ENCODE data around the gene PPP1R12C.

PPP1R12C gene

DNA sequence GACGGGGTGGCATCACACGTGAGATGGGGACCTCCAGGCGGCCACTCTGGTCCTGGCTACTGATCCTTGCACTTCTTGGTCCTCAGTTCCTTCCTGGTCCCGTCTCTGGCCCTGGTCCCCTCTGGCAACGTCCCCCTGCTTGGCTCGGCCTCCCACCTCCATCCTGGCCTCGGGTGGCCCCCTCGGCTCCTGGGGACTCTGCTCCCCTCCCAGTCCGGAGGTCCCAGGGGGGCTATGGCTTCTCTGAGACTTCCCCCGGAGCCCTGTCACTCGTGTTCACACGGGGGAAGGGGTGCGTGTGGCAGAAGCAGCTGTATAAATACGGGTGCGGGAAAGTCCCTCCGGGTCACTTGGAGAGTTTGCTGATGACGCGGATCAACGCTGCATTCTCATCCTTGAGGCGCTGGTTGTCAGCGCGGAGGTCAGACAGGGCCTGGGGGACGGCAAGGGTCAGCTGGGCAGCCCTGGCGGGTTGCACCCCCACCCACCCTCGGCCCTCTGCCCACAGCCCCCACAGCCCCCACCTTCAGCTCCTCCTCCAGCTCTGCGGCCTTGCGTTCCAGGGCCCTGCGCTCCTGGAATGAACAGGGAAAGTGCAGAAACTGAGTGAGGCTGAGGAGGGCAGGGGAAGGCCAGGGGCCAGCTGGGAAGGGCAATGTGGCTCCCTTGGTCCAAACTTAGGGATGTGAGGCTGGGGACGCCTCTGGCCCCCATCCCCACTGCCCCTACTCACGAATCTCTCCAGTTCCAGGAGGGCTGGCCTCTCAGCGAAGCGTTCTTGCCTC, 26.1 kb downstream of the PPP1R12C start:
- Mint-ChIP-seq H3K4me3 (no peak overlapping the region), H3K27me3 (peaks cover 32% of the 10 kb centered on the region), H3K9me3 (no peaks in the 10 kb centered on the region), H3K36me3 (peaks cover 55% of the 10 kb centered on the region), H3K27ac (no peak overlapping the region), H3K4me1 (peaks cover 30% of the 10 kb centered on the region)
- ATAC-seq = no peak

GRCh38 chr19:55090564-55090963, 26.9 kb downstream of the PPP1R12C start:
- Mint-ChIP-seq H3K27me3 (peaks cover 38% of the 10 kb centered on the region), H3K4me3 (no peak overlapping the region), H3K36me3 (peaks cover 48% of the 10 kb centered on the region), H3K9me3 (no peaks in the 10 kb centered on the region), H3K27ac (no peak overlapping the region), H3K4me1 (peaks cover 30% of the 10 kb centered on the region)
- no peak for ATAC-seq

DNA sequence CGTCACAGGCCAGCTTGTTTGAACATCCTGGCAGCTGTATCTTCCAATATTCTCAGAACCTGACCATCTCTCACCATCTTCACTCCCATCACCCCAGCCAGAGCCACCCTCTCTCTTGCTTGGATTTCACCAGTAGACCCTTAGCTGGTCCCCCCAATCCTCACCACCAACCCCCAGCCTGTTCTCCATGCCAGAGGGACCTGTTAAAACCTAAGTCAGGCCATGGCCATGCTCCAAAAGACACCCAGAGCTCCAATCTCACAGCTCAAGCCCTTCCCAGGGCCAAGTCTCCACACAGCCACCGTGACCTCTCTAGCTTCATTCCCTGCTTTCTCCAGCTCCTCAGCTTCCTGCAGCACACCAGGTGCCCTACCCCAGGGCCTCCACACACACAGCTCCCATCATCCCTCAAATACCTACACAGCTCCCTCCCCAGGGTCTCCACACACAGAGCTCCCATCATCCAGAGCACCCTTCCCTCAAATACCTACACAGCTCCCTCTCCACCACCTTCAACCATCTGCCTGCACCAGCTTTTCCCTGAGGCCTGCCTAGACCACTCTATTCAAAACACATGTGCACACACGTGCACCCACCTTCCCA, 28.0 kb downstream of the PPP1R12C start:
- no peak overlapping the region for H3K27ac Mint-ChIP-seq
- H3K4me3 Mint-ChIP-seq = no peak overlapping the region
- H3K9me3 Mint-ChIP-seq = no peaks in the 10 kb centered on the region
- peaks cover 44% of the 10 kb centered on the region for H3K27me3 Mint-ChIP-seq
- no peak for ATAC-seq
- peaks cover 39% of the 10 kb centered on the region for H3K36me3 Mint-ChIP-seq
- peaks cover 30% of the 10 kb centered on the region for H3K4me1 Mint-ChIP-seq

- peaks cover 30% of the 10 kb centered on the region for H3K4me1 Mint-ChIP-seq
- peaks cover 37% of the 10 kb centered on the region for H3K36me3 Mint-ChIP-seq
- peaks cover 51% of the 10 kb centered on the region for H3K27me3 Mint-ChIP-seq
- H3K4me3 Mint-ChIP-seq = peak overlapping the region; percentile 56
- H3K9me3 Mint-ChIP-seq = no peaks in the 10 kb centered on the region
- peak overlapping the region; percentile 56 for H3K27ac Mint-ChIP-seq
- ATAC-seq = no peak
These were observed 28.7 kb downstream of the PPP1R12C start for GRCh38 chr19:55088543-55089341.

DNA sequence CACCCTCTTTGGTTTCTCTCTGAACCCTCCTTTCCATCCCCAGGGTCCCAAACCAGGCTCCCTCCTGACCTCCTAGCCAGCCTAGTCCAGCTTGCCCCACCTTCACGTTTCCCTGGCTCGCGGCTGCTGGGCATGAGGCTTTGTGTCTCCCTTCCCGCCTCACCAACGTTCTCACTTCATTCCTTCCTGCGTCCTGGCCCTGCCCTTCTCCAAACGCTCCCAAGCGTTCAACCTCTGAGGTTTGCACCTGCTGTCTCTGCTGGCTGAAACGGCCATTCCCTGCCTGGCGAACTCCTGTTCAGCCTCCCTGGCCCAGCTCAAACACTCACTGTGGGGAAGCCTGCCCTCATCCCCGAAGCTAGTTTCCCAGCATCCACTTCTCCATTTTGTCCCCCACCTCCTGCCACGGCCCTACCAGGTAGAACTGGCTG, 29.4 kb downstream of the PPP1R12C start:
- peak overlapping the region; percentile 56 for H3K4me3 Mint-ChIP-seq

DNA sequence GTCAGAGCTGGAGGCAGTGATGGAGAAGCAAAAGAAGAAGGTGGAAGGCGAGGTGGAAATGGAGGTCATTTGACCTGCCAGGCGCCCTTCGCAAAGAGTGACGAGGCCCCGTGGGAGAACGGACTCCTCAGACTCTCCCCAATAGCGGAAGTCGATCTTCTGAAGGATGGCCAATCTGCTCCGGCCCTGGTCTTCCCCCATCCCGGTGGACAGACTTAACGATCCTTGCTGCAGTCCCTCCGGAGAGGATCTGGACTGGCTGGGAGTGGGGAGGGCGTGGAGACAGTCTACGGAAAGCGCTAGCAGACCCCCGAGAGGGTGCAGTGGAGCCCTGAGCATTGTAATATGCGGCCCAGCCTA, 29.9 kb downstream of the PPP1R12C start:
- peaks cover 37% of the 10 kb centered on the region for H3K36me3 Mint-ChIP-seq
- H3K4me1 Mint-ChIP-seq = peaks cover 36% of the 10 kb centered on the region
- H3K27ac Mint-ChIP-seq = no peak overlapping the region
- H3K27me3 Mint-ChIP-seq = peaks cover 63% of the 10 kb centered on the region
- peaks cover 2% of the 10 kb centered on the region for H3K9me3 Mint-ChIP-seq
- peak overlapping the region; percentile 73 for H3K4me3 Mint-ChIP-seq
- no peak for ATAC-seq

More for the DNA sequence above, 29.4 kb downstream of the PPP1R12C start:
- H3K4me1 Mint-ChIP-seq = peaks cover 31% of the 10 kb centered on the region
- H3K27ac Mint-ChIP-seq = peak overlapping the region; percentile 56
- peaks cover 37% of the 10 kb centered on the region for H3K36me3 Mint-ChIP-seq
- ATAC-seq = no peak
- no peaks in the 10 kb centered on the region for H3K9me3 Mint-ChIP-seq
- H3K27me3 Mint-ChIP-seq = peaks cover 58% of the 10 kb centered on the region

GRCh38 chr19:55086730-55087541, 30.5 kb downstream of the PPP1R12C start:
- Mint-ChIP-seq H3K27me3 (peaks cover 69% of the 10 kb centered on the region), H3K36me3 (peaks cover 37% of the 10 kb centered on the region), H3K4me1 (peaks cover 41% of the 10 kb centered on the region), H3K4me3 (peak overlapping the region; percentile 73), H3K9me3 (peaks cover 4% of the 10 kb centered on the region), H3K27ac (no peak overlapping the region)
- ATAC-seq = peak; percentile 62

DNA sequence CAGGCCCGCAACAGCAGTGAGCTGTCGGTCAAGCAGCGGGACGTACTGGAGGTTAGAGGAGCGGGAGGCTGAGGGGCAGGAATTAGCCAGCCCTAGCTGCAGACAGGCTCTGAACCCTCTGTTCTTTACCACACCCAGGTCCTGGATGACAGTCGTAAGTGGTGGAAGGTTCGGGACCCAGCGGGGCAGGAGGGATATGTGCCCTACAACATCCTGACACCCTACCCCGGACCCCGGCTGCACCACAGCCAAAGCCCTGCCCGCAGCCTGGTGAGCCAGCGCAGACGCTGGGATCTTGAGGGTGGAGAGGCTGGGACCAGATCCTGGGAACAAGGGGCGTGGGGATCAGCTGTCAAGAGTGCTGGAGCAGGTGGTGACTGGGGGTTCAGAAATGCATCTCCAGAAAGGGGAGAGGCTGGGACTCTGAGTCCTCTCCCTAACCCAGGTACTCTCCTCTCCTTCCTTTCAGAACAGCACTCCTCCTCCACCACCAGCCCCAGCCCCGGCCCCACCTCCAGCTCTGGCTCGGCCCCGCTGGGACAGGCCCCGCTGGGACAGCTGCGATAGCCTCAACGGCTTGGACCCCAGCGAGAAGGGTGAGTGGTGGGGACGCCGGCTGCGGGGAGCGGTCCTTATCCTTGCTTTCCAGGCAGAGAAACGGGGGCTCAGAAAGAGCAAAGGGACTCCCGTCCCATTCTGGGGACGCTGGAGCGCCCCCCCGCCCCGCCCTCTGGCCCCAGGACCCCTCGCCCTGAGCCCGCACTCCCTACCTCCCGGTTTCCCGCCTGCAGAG, 31.3 kb downstream of the PPP1R12C start:
- H3K27ac Mint-ChIP-seq = no peak overlapping the region
- ATAC-seq = no peak
- H3K4me3 Mint-ChIP-seq = peak overlapping the region; percentile 15
- H3K27me3 Mint-ChIP-seq = peaks cover 76% of the 10 kb centered on the region
- H3K36me3 Mint-ChIP-seq = peaks cover 35% of the 10 kb centered on the region
- peaks cover 4% of the 10 kb centered on the region for H3K9me3 Mint-ChIP-seq
- H3K4me1 Mint-ChIP-seq = peaks cover 48% of the 10 kb centered on the region

DNA sequence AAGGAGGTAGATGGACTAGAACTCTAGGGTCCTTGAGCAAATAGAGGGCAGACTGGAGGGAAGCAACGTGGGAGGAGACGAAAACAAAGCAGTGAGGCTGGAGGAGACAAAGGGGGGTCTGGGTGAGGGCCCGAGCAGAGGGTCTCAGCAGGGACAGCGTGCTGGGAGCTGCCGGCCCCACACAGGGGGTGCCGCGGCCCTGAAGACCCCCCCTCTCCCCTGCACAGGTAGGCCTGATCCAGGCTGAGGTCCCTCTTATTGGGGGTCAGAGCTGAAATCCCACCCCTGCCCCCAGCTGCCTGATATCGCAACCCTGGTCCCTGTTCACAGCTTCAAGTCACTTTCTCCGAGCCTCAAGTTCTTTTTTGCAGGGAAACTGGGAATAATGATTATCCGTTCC, 33.0 kb downstream of the PPP1R12C start:
- H3K4me3 Mint-ChIP-seq = no peak overlapping the region
- peaks cover 87% of the 10 kb centered on the region for H3K27me3 Mint-ChIP-seq
- H3K9me3 Mint-ChIP-seq = peaks cover 9% of the 10 kb centered on the region
- H3K36me3 Mint-ChIP-seq = peaks cover 21% of the 10 kb centered on the region
- peaks cover 57% of the 10 kb centered on the region for H3K4me1 Mint-ChIP-seq
- no peak overlapping the region for H3K27ac Mint-ChIP-seq
- no peak for ATAC-seq

DNA sequence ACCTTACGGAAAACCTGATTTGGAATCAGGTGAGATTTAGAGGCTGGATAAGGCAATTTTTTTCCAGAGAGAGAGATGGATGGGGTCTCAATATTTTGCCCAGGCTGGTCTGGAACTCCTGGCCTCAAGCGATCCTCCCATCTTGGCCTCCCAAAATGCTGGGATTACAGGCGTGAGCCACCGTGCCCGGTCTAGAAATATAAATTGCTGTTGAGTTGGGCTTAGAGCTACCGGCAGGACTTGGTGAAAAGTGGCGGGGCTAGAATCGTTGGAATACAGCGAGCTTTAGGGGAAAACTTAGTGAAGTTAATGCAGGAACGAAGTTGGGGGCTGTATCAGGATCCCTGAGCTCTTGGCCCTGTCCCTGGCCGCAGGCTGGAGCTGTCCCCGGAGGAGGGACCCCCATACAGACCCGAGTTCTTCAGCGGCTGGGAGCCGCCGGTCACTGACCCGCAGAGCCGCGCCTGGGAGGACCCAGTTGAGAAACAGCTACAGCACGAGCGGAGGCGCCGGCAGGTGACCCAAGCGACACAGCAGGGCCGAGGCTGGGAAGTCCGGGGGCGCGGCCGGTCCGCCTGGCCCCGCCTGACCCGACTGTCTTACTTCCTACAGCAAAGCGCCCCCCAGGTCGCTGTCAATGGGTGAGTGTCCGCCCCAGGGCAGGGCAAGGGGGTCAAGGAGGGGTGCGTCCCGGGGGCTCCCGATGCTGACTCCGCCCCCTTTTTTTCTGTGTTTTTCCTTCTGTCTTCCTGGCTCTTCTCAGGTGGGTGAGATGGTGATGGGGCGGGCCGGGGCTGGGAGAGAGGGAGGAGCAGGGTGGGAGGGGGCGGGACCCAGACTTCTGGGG, 34.2 kb downstream of the PPP1R12C start:
- Mint-ChIP-seq H3K27me3 (peaks cover 84% of the 10 kb centered on the region), H3K27ac (no peak overlapping the region), H3K4me1 (peaks cover 45% of the 10 kb centered on the region), H3K4me3 (no peak overlapping the region), H3K9me3 (peaks cover 9% of the 10 kb centered on the region), H3K36me3 (peaks cover 9% of the 10 kb centered on the region)
- no peak for ATAC-seq

DNA sequence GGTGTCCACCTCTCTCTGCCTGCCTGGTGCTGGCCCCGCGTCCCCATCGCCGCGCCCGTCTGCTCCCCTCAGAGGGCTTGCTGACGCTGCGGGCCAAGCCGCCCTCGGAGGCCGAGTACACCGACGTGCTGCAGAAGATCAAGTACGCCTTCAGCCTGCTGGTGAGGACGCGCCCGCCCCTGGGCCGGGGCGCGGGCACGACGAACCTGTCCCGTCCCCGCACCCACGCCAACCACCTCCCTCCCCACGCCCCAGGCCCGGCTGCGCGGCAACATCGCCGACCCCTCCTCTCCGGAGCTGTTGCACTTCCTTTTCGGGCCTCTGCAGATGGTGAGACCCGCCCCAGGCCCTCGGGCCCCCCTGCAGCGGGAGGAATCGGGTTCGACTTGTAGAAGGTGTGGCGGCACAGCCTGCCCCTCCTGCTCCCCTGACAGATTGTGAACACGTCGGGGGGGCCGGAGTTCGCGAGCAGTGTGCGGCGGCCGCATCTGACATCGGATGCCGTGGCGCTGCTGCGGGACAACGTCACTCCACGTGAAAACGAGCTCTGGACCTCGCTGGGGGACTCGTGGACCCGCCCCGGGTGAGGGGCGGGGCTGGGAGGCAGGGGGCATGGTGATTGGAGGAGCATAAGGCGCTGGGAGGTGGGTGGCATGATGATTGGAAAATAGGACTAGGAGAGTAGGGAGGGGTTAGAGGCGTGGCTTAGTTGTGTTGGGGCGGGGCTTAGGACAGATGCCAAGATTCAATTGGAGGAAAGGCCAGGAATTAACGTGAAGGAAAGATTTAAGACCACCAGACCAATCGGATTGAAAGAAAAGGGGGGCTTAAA, 35.2 kb downstream of the PPP1R12C start:
- H3K9me3 Mint-ChIP-seq = peaks cover 9% of the 10 kb centered on the region
- H3K27me3 Mint-ChIP-seq = peaks cover 83% of the 10 kb centered on the region

DNA sequence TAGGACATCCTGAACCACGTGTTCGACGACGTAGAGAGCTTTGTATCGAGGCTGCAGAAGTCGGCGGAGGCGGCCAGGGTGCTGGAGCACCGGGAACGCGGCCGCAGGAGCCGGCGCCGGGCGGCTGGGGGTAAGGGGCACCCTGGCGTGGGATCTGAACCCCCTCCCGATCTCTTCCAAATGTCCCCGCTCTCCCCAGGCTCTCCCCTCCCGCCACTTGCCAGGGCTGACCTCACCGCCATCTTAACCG, 35.7 kb downstream of the PPP1R12C start:
- peaks cover 32% of the 10 kb centered on the region for H3K4me1 Mint-ChIP-seq
- H3K9me3 Mint-ChIP-seq = peaks cover 9% of the 10 kb centered on the region
- peaks cover 83% of the 10 kb centered on the region for H3K27me3 Mint-ChIP-seq
- H3K36me3 Mint-ChIP-seq = no peaks in the 10 kb centered on the region
- peak overlapping the region; percentile 78 for H3K4me3 Mint-ChIP-seq
- H3K27ac Mint-ChIP-seq = no peak overlapping the region
- no peak for ATAC-seq

More for the DNA sequence above, 35.2 kb downstream of the PPP1R12C start:
- Mint-ChIP-seq H3K4me1 (peaks cover 35% of the 10 kb centered on the region), H3K36me3 (peaks cover 2% of the 10 kb centered on the region), H3K4me3 (peak overlapping the region; percentile 78), H3K27ac (no peak overlapping the region)
- no peak for ATAC-seq

Measured in stimulated activated memory B cell treated with anti-CD40 and anti-IgM and Interleukin-4, amounts not matched to agents 10 μg/mL and 1 μg/mL and 100 μg/mL, for 72 hours (primary cell).